Measurements from ENCODE around the gene ARHGEF11. TPM values are rescaled to one million over a fixed set of nuclear protein-coding genes. Genes with fewer than 3 reads are reported as not detected.

The ARHGEF11 gene
- polyA plus RNA-seq, 1 donor (not counting 4 experiments of a cell fraction or from before 2014, with no cell fraction given) = 8.0 TPM

- peaks cover 21% of the 10 kb centered on the region for H3K4me1 ChIP-seq (ENCODE audit: control insufficient read depth, extremely low read depth, insufficient read depth, low read length)
- FAIRE-seq (no peak), DNase-seq (ENCODE audit: low read depth, low spot score) (no peak)
- TF ChIP-seq CTCF (optimal IDR thresholded peaks at IDR 0.05 in 1 of 3, IDR thresholded peaks at IDR 0.05 in 1 of 3, conservative IDR thresholded peaks at IDR 0.05 in 1 of 3; ENCODE audit: extremely low read depth in 1 of 3, insufficient read depth in 2 of 3, low read length in 3 of 3) (no peak), EZH2 (IDR thresholded peaks at IDR 0.05; ENCODE audit: low read length) (no peak)
- no peaks in the 10 kb centered on the region for H4K20me1 ChIP-seq (ENCODE audit: control insufficient read depth, extremely low read depth, insufficient read depth, low read length)
- peak overlapping the region; percentile 93 for H3K9ac ChIP-seq (ENCODE audit: control insufficient read depth, extremely low read depth, insufficient read depth, low read length)
- H3K9me3 ChIP-seq (ENCODE audit: control insufficient read depth, low read depth, low read length) = no peaks in the 10 kb centered on the region
- no peaks in the 10 kb centered on the region for H3K27me3 ChIP-seq (ENCODE audit: control insufficient read depth, extremely low read depth, insufficient read depth, low read length)
- H2AFZ ChIP-seq (ENCODE audit: control insufficient read depth, low read length) = no peak overlapping the region
- H3K36me3 ChIP-seq (ENCODE audit: control insufficient read depth in 2 of 2, extremely low read depth in 1 of 2, insufficient read depth in 2 of 2, low read length in 2 of 2) = peaks cover 0 to 2% of the 10 kb centered on the region in 2 experiments
- H3K27ac ChIP-seq (ENCODE audit: control insufficient read depth, insufficient read depth, low read length) = no peak overlapping the region
- peak overlapping the region; percentile 52 to 84 (median 77) for H3K4me3 ChIP-seq (ENCODE audit: control insufficient read depth in 2 of 3, extremely low read depth in 1 of 3, insufficient read depth in 2 of 3, low read depth in 1 of 3, low read length in 3 of 3)
- H3K4me2 ChIP-seq (ENCODE audit: control insufficient read depth, extremely low read depth, insufficient read depth, low read depth, low read length) = peak overlapping the region; percentile 97
- peaks cover 28% of the 10 kb centered on the region for H3K79me2 ChIP-seq (ENCODE audit: control insufficient read depth, insufficient read depth, low read length)
- peaks cover 5% of the 10 kb centered on the region for H3K9me1 ChIP-seq (ENCODE audit: control insufficient read depth, extremely low read depth, insufficient read depth, low read length)
- dilution Hi-C loops (cut with MboI; ENCODE audit: extremely low pct_ligation_motif_present, low sequenced_read_pairs) = no loop called here
Measured at GRCh38 chr1:157044326-157044725, 1.2 kb downstream of the ARHGEF11 start.

GRCh38 chr1:157043685-157044084 lies 1.9 kb downstream of the ARHGEF11 start:
- no peak overlapping the region for H3K9ac ChIP-seq (ENCODE audit: control insufficient read depth, extremely low read depth, insufficient read depth, low read length)
- peak overlapping the region; percentile 97 for H3K4me2 ChIP-seq (ENCODE audit: control insufficient read depth, extremely low read depth, insufficient read depth, low read depth, low read length)
- H4K20me1 ChIP-seq (ENCODE audit: control insufficient read depth, extremely low read depth, insufficient read depth, low read length) = no peaks in the 10 kb centered on the region
- dilution Hi-C loops (cut with MboI; ENCODE audit: extremely low pct_ligation_motif_present, low sequenced_read_pairs) = no loop called here
- H3K4me1 ChIP-seq (ENCODE audit: control insufficient read depth, extremely low read depth, insufficient read depth, low read length) = peaks cover 21% of the 10 kb centered on the region
- H3K27ac ChIP-seq (ENCODE audit: control insufficient read depth, insufficient read depth, low read length) = no peak overlapping the region
- TF ChIP-seq EZH2 (IDR thresholded peaks at IDR 0.05; ENCODE audit: low read length) (no peak), CTCF (optimal IDR thresholded peaks at IDR 0.05 in 1 of 3, IDR thresholded peaks at IDR 0.05 in 1 of 3, conservative IDR thresholded peaks at IDR 0.05 in 1 of 3; ENCODE audit: extremely low read depth in 1 of 3, insufficient read depth in 2 of 3, low read length in 3 of 3) (no peak)
- H3K4me3 ChIP-seq (ENCODE audit: control insufficient read depth in 2 of 3, extremely low read depth in 1 of 3, insufficient read depth in 2 of 3, low read depth in 1 of 3, low read length in 3 of 3) = peak overlapping the region in 2 of 3 experiments; percentile 77 to 84
- H3K79me2 ChIP-seq (ENCODE audit: control insufficient read depth, insufficient read depth, low read length) = peaks cover 28% of the 10 kb centered on the region
- DNase-seq (ENCODE audit: low read depth, low spot score) (no peak), FAIRE-seq (no peak)
- no peak overlapping the region for H2AFZ ChIP-seq (ENCODE audit: control insufficient read depth, low read length)
- H3K9me3 ChIP-seq (ENCODE audit: control insufficient read depth, low read depth, low read length) = no peaks in the 10 kb centered on the region
- peaks cover 5% of the 10 kb centered on the region for H3K9me1 ChIP-seq (ENCODE audit: control insufficient read depth, extremely low read depth, insufficient read depth, low read length)
- H3K27me3 ChIP-seq (ENCODE audit: control insufficient read depth, extremely low read depth, insufficient read depth, low read length) = no peaks in the 10 kb centered on the region
- H3K36me3 ChIP-seq (ENCODE audit: control insufficient read depth in 2 of 2, extremely low read depth in 1 of 2, insufficient read depth in 2 of 2, low read length in 2 of 2) = peaks cover 0 to 2% of the 10 kb centered on the region in 2 experiments
